Activated CD8-positive, alpha-beta T cell treated with anti-CD3 and anti-CD28 coated beads for 36 hours (primary cell): ENCODE results near the gene SLC47A1. TPM values are rescaled to one million over a fixed set of nuclear protein-coding genes. Genes with fewer than 3 reads are reported as not detected.

ENCODE experiments used
- ATAC-seq: fragments of 200-7000 bp; cut with Tn5 transposase; one replicate; pipeline ENCODE4 v1.10.0; 2021; ENCODE audit warnings: mild to moderate bottlenecking, moderate library complexity
- CTCF ChIA-PET: fragments of 350-600 bp; sonication (Branson Sonifier 250); formaldehyde crosslinking; loops from one replicate; lab custom pipeline; 2021; ENCODE audit warnings: antibody characterized with exemption; lab: Charles Lee
- POLR2A ChIA-PET: fragments of 350-600 bp; sonication (Branson Sonifier 250); formaldehyde crosslinking; loops from one replicate; lab custom pipeline; 2021; ENCODE audit warnings: antibody characterized with exemption; lab: Charles Lee
- DNase-seq: peaks from one replicate; pipeline ENCODE4 v3.0.0-alpha.2; 2020
- H3K27ac Mint-ChIP-seq: one replicate; pipeline ENCODE4 v1.8.0; 2021; ENCODE audit warnings: mild to moderate bottlenecking, mixed read lengths
- H3K27me3 Mint-ChIP-seq: one replicate; pipeline ENCODE4 v1.8.0; 2021; ENCODE audit warnings: mixed read lengths
- H3K36me3 Mint-ChIP-seq: one replicate; pipeline ENCODE4 v1.8.0; 2021; ENCODE audit warnings: low read depth, mixed read lengths
- H3K4me1 Mint-ChIP-seq: one replicate; pipeline ENCODE4 v1.8.0; 2021; ENCODE audit warnings: low read depth, mixed read lengths
- H3K4me3 Mint-ChIP-seq: one replicate; pipeline ENCODE4 v1.8.0; 2021; ENCODE audit warnings: mild to moderate bottlenecking, moderate library complexity, mixed read lengths
- H3K9me3 Mint-ChIP-seq: one replicate; pipeline ENCODE4 v1.8.0; 2021; ENCODE audit warnings: mixed read lengths
- CTCF ChIP-seq: fragments of 200-600 bp; IDR thresholded peaks from one replicate; pipeline ENCODE4 v1.8.0; 2022; ENCODE audit warnings: antibody characterized with exemption, mild to moderate bottlenecking
- intact Hi-C: fragments of 100-400 bp; cut with micrococcal nuclease; formaldehyde crosslinking; loops from one replicate; pipeline ENCODE4 v1.10.0; 2022
- total RNA-seq, 2 experiments: library from RNA; stranded (reverse); gene quantifications; one replicate each; pipeline ENCODE4 v1.2.3, GENCODE V29; 2021

Gene SLC47A1
- total RNA-seq, 2 experiments from 2014 or later = 0.11 TPM; not detected in 1

- intact Hi-C loops = no loop called here
- peaks cover 3% of the 10 kb centered on the region for H3K27me3 Mint-ChIP-seq
- no peak overlapping the region for H3K27ac Mint-ChIP-seq
- H3K9me3 Mint-ChIP-seq = no peaks in the 10 kb centered on the region
- no peaks in the 10 kb centered on the region for H3K4me1 Mint-ChIP-seq
- no peak for TF ChIP-seq CTCF
- DNase-seq (no peak), ATAC-seq (no peak)
- ChIA-PET POLR2A (interaction anchor here (0.6 kb wide), 1 partner anchor 63 kb away, joined by 4 read pairs; no protein-coding TSS in a partner anchor), CTCF (no interaction called here)
- no peak overlapping the region for H3K4me3 Mint-ChIP-seq
- no peaks in the 10 kb centered on the region for H3K36me3 Mint-ChIP-seq
Observed at GRCh38 chr17:19549746-19550623, 16.3 kb downstream of the SLC47A1 start.

GRCh38 chr17:19551165-19551564 lies 17.5 kb downstream of the SLC47A1 start:
- no peak overlapping the region for H3K4me3 Mint-ChIP-seq
- no peak for DNase-seq
- peaks cover 3% of the 10 kb centered on the region for H3K27me3 Mint-ChIP-seq
- no peak overlapping the region for H3K27ac Mint-ChIP-seq
- ChIA-PET CTCF (no interaction called here), POLR2A (no interaction called here)
- intact Hi-C loops = no loop called here
- ATAC-seq = no peak
- TF ChIP-seq CTCF = no peak
- no peaks in the 10 kb centered on the region for H3K36me3 Mint-ChIP-seq
- H3K4me1 Mint-ChIP-seq = no peaks in the 10 kb centered on the region
- H3K9me3 Mint-ChIP-seq = no peaks in the 10 kb centered on the region

GRCh38 chr17:19551591-19552148 lies 18.0 kb downstream of the SLC47A1 start:
- POLR2A ChIA-PET = no interaction called here
- no peak for DNase-seq
- no peak for TF ChIP-seq CTCF
- Mint-ChIP-seq H3K27me3 (peaks cover 3% of the 10 kb centered on the region), H3K4me3 (no peak overlapping the region), H3K9me3 (no peaks in the 10 kb centered on the region), H3K36me3 (no peaks in the 10 kb centered on the region), H3K27ac (no peak overlapping the region), H3K4me1 (no peaks in the 10 kb centered on the region)
- no peak for ATAC-seq
- CTCF ChIA-PET = no interaction called here
- intact Hi-C loops = no loop called here

GRCh38 chr17:19553036-19553435 lies 19.4 kb downstream of the SLC47A1 start:
- Mint-ChIP-seq H3K9me3 (no peaks in the 10 kb centered on the region), H3K4me3 (no peak overlapping the region), H3K4me1 (no peaks in the 10 kb centered on the region), H3K36me3 (no peaks in the 10 kb centered on the region), H3K27me3 (peaks cover 6% of the 10 kb centered on the region), H3K27ac (no peak overlapping the region)
- no peak for TF ChIP-seq CTCF
- ChIA-PET CTCF (no interaction called here), POLR2A (no interaction called here)
- intact Hi-C loops = no loop called here
- DNase-seq = no peak
- ATAC-seq = no peak

- POLR2A ChIA-PET = no interaction called here
- Mint-ChIP-seq H3K27me3 (peaks cover 8% of the 10 kb centered on the region), H3K9me3 (no peaks in the 10 kb centered on the region), H3K27ac (no peak overlapping the region), H3K4me3 (no peak overlapping the region), H3K4me1 (no peaks in the 10 kb centered on the region), H3K36me3 (no peaks in the 10 kb centered on the region)
- CTCF ChIA-PET = no interaction called here
- intact Hi-C loops = no loop called here
- ATAC-seq (no peak), DNase-seq (no peak)
- TF ChIP-seq CTCF = no peak
Observed at GRCh38 chr17:19554393-19554792, 20.7 kb downstream of the SLC47A1 start.
